Measurements from ENCODE around the gene KCNG2.

- no peak for TF ChIP-seq EZH2phosphoT487 (IDR thresholded peaks at IDR 0.05; ENCODE audit: borderline replicate concordance)
- TF ChIP-seq, protein P1, sequence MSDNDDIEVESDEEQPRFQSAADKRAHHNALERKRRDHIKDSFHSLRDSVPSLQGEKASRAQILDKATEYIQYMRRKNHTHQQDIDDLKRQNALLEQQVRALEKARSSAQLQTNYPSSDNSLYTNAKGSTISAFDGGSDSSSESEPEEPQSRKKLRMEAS (IDR thresholded peaks at IDR 0.05), result no peak
- TF ChIP-seq CTCF (IDR thresholded peaks at IDR 0.05 in 2 of 3, conservative IDR thresholded peaks at IDR 0.05 in 1 of 3; ENCODE audit: borderline replicate concordance in 1 of 3, insufficient read depth in 1 of 3, low read depth in 2 of 3, low read length in 2 of 3), result no peak
- TF ChIP-seq EZH2 (IDR thresholded peaks at IDR 0.05), result no peak
- TF ChIP-seq, protein P2, sequence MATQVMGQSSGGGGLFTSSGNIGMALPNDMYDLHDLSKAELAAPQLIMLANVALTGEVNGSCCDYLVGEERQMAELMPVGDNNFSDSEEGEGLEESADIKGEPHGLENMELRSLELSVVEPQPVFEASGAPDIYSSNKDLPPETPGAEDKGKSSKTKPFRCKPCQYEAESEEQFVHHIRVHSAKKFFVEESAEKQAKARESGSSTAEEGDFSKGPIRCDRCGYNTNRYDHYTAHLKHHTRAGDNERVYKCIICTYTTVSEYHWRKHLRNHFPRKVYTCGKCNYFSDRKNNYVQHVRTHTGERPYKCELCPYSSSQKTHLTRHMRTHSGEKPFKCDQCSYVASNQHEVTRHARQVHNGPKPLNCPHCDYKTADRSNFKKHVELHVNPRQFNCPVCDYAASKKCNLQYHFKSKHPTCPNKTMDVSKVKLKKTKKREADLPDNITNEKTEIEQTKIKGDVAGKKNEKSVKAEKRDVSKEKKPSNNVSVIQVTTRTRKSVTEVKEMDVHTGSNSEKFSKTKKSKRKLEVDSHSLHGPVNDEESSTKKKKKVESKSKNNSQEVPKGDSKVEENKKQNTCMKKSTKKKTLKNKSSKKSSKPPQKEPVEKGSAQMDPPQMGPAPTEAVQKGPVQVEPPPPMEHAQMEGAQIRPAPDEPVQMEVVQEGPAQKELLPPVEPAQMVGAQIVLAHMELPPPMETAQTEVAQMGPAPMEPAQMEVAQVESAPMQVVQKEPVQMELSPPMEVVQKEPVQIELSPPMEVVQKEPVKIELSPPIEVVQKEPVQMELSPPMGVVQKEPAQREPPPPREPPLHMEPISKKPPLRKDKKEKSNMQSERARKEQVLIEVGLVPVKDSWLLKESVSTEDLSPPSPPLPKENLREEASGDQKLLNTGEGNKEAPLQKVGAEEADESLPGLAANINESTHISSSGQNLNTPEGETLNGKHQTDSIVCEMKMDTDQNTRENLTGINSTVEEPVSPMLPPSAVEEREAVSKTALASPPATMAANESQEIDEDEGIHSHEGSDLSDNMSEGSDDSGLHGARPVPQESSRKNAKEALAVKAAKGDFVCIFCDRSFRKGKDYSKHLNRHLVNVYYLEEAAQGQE (IDR thresholded peaks at IDR 0.05; ENCODE audit: low read depth), result no peak
- no peak for TF ChIP-seq POLR2A (IDR thresholded peaks at IDR 0.05; ENCODE audit: borderline replicate concordance, extremely low read depth, insufficient read depth, insufficient read length)
Observed at GRCh38 chr18:79784965-79785770, 12.6 kb upstream of the KCNG2 start.

Data from HCT116 (cell line).